NOMO-1 (cell line): Measurements from ENCODE around the gene C14orf119.

Experiments
- DNase-seq, 2 experiments: peaks; one replicate each; lab custom pipeline; 2025; ENCODE audit not compliant: unreplicated experiment in 2 of 2; lab: John Stamatoyannopoulos, UW

The C14orf119 gene

GRCh38 chr14:23060536-23061260 lies 34.6 kb upstream of the C14orf119 start:
- DNase-seq, result no peak

- DNase-seq, result no peak
These were observed 33.3 kb upstream of the C14orf119 start for GRCh38 chr14:23062002-23062401.

GRCh38 chr14:23063601-23064000 lies 31.7 kb upstream of the C14orf119 start:
- DNase-seq, result no peak

GRCh38 chr14:23066368-23066767 lies 28.9 kb upstream of the C14orf119 start:
- no peak for DNase-seq

- no peak for DNase-seq
These were observed 28.2 kb upstream of the C14orf119 start for GRCh38 chr14:23066855-23067744.

- DNase-seq, result no peak
These were observed 27.2 kb upstream of the C14orf119 start for GRCh38 chr14:23067847-23068788.

- no peak for DNase-seq
These were observed 26.4 kb upstream of the C14orf119 start for GRCh38 chr14:23068789-23069412.

- DNase-seq, result no peak
These were observed 25.9 kb upstream of the C14orf119 start for GRCh38 chr14:23069413-23069806.

GRCh38 chr14:23070262-23071129 lies 24.8 kb upstream of the C14orf119 start:
- no peak for DNase-seq

- DNase-seq, result no peak
These were observed 23.9 kb upstream of the C14orf119 start for GRCh38 chr14:23071244-23071920.

GRCh38 chr14:23071921-23072539 lies 23.3 kb upstream of the C14orf119 start:
- no peak for DNase-seq

GRCh38 chr14:23074906-23075305 lies 20.4 kb upstream of the C14orf119 start:
- DNase-seq, result no peak

- no peak for DNase-seq
These were observed 18.4 kb upstream of the C14orf119 start for GRCh38 chr14:23076785-23077408.

GRCh38 chr14:23077962-23078361 lies 17.3 kb upstream of the C14orf119 start:
- DNase-seq, result no peak

- DNase-seq, result no peak
These were observed 16.6 kb upstream of the C14orf119 start for GRCh38 chr14:23078692-23079116.

- no peak for DNase-seq
These were observed 15.6 kb upstream of the C14orf119 start for GRCh38 chr14:23079716-23080115.

GRCh38 chr14:23080474-23080873 lies 14.8 kb upstream of the C14orf119 start:
- no peak for DNase-seq

- DNase-seq, result no peak
These were observed 9.8 kb upstream of the C14orf119 start for GRCh38 chr14:23085458-23085857.
